Breast epithelium (tissue), 3 donors: ENCODE data around the gene ADCY4.

Experiments used
- CTCF ChIP-seq, 3 donors: fragments of 450-650 bp; IDR thresholded peaks; one replicate each; pipeline ENCODE4 v1.5.1; 2016 to 2017; ENCODE audit warnings: antibody characterized with exemption in 3 of 3, mild to moderate bottlenecking in 3 of 3, moderate library complexity in 3 of 3
- POLR2A ChIP-seq: fragments of 450-650 bp; IDR thresholded peaks from one replicate; pipeline ENCODE4 v1.6.1; 2016; ENCODE audit warnings: antibody characterized with exemption, mild to moderate bottlenecking, moderate library complexity

GRCh38 chr14:24308342-24309124 is 26.3 kb downstream of the ADCY4 start:
- peak in 1 of 3 donors; percentile 1 for TF ChIP-seq CTCF (IDR thresholded peaks at IDR 0.05)
- no peak for TF ChIP-seq POLR2A
